ENCODE results near the gene ZNF98. TPM values are rescaled to one million over a fixed set of nuclear protein-coding genes. Genes with fewer than 3 reads are reported as not detected.

ZNF98 gene
- total and polyA plus RNA-seq, 2 of the 8 experiments (the other 6 are each of a cell fraction or from before 2014, with no cell fraction given), result not detected

GRCh38 chr19:22426901-22427300 is 4.8 kb upstream of the ZNF98 start:
- H3K9me3 ChIP-seq (ENCODE audit: insufficient read depth in 2 of 2, low read depth in 1 of 2, low read length in 1 of 2), result peaks cover 45 to 81% of the 10 kb centered on the region in 2 experiments
- CTCF ChIA-PET (ENCODE audit: partially characterized antibody), result no interaction called here
- FAIRE-seq, result no peak

More at GRCh38 chr19:22426901-22427300, 4.8 kb upstream of the ZNF98 start:
- no peak overlapping the region for H4K8ac ChIP-seq (ENCODE audit: extremely low read depth, insufficient read depth, low read length)
- H4K91ac ChIP-seq (replicated peaks; ENCODE audit: insufficient read length, low read length), result no peak overlapping the region
- no peak overlapping the region for H3K4me3 ChIP-seq (ENCODE audit: extremely low read depth in 1 of 4, insufficient read depth in 2 of 4, low read depth in 3 of 4, low read length in 4 of 4)
- no peak for TF ChIP-seq CHD1 (IDR thresholded peaks at IDR 0.05; ENCODE audit: low read depth, low read length)
- no peak for TF ChIP-seq USF2 (IDR thresholded peaks at IDR 0.05; ENCODE audit: low read length)
- H3K14ac ChIP-seq (ENCODE audit: insufficient read length), result no peak overlapping the region
- H3K23me2 ChIP-seq (ENCODE audit: low read depth, low read length), result no peaks in the 10 kb centered on the region
- H2AK5ac ChIP-seq (ENCODE audit: low read depth, low read length), result no peak overlapping the region
- no peak overlapping the region for H4K5ac ChIP-seq (ENCODE audit: insufficient read length, low read depth, low read length)
- DNase-seq (ENCODE audit: low read depth in 1 of 2, low spot score in 2 of 2), result no peak
- H3K36me3 ChIP-seq (ENCODE audit: control insufficient read depth in 2 of 4, insufficient read depth in 4 of 4, low read length in 3 of 4), result peaks cover 0 to 3% (median 0%) of the 10 kb centered on the region in 4 experiments; a peak in 1 of 8 replicates
- H3K56ac ChIP-seq (replicated peaks; ENCODE audit: insufficient read length, low read depth, low read length), result no peak overlapping the region
- no peak overlapping the region for H2BK5ac ChIP-seq (ENCODE audit: low read depth, low read length)
- no peak overlapping the region for H2BK120ac ChIP-seq (replicated peaks; ENCODE audit: low read depth, low read length)
- no peaks in the 10 kb centered on the region for H3K79me1 ChIP-seq (ENCODE audit: low read depth, low read length)
- H3K4me2 ChIP-seq (ENCODE audit: insufficient read depth in 1 of 2, low read depth in 2 of 2, low read length in 2 of 2), result no peak overlapping the region
- POLR2A ChIA-PET (ENCODE audit: partially characterized antibody), result no interaction called here
- no peaks in the 10 kb centered on the region for H3K4me1 ChIP-seq (replicated peaks in 1 of 4; ENCODE audit: control insufficient read depth in 3 of 4, insufficient read depth in 4 of 4, low read length in 3 of 4)
- H3K18ac ChIP-seq (ENCODE audit: extremely low read depth, low read length), result no peak overlapping the region
- H2BK20ac ChIP-seq (ENCODE audit: low read length), result no peak overlapping the region
- no peak overlapping the region for H3K9ac ChIP-seq (replicated peaks in 1 of 4; ENCODE audit: extremely low read depth in 1 of 4, low read depth in 3 of 4, low read length in 3 of 4)
- 77% methylated on average over 2 of the region's 8 CpGs; no CpG with 5 or more reads in 1 of the 2 experiments for WGBS, 2 experiments (ENCODE audit: extremely low coverage in 1 of 2, insufficient coverage in 1 of 2, insufficient read length in 1 of 2, insufficient replicate concordance in 2 of 2, low coverage in 1 of 2, low lambda C conversion rate in 2 of 2, missing lambda C conversion rate in 1 of 2)
- H3K27ac ChIP-seq (ENCODE audit: low read depth, low read length), result no peak overlapping the region
- H3K79me2 ChIP-seq (ENCODE audit: control insufficient read depth in 1 of 2, insufficient read depth in 2 of 2, low read length in 2 of 2), result no peaks in the 10 kb centered on the region
- no peak overlapping the region for H3K4ac ChIP-seq (replicated peaks; ENCODE audit: insufficient read length, low read depth, low read length)
- no peak overlapping the region for H2BK12ac ChIP-seq (ENCODE audit: low read depth, low read length)
- no peak overlapping the region for H2AFZ ChIP-seq (ENCODE audit: low read length)
- H3K23ac ChIP-seq (ENCODE audit: insufficient read length), result no peak overlapping the region
- H4K20me1 ChIP-seq (replicated peaks in 1 of 2; ENCODE audit: control insufficient read depth in 1 of 2, insufficient read depth in 2 of 2, low read length in 2 of 2), result no peaks in the 10 kb centered on the region
- no peak overlapping the region for H2BK15ac ChIP-seq (ENCODE audit: low read length)
- H3K27me3 ChIP-seq (replicated peaks in 1 of 4; ENCODE audit: control insufficient read depth in 3 of 4, extremely low read depth in 1 of 4, insufficient read depth in 3 of 4, low read length in 3 of 4), result no peaks in the 10 kb centered on the region

Measured in H1 (cell line).